Mesenchymal stem cell (in vitro differentiated cells and primary cell): ENCODE measurements around the gene CALCR.
"Not testable (repeated sequence)": the region's sequence is repeated elsewhere in the genome, so short reads cannot be mapped to it uniquely, and the experiment has no call there.

Experiments used
- DNase-seq: peaks from one replicate; pipeline ENCODE4 v3.0.0-alpha.2; 2013
- H2AFZ ChIP-seq: one replicate; pipeline ENCODE4 v1.6.1; 2013; ENCODE audit warnings: low read depth, mild to moderate bottlenecking, control low read depth, inconsistent platforms, low read length, moderate library complexity
- H2AK5ac ChIP-seq: 2 replicates; pipeline ENCODE4 v1.6.1; 2013; ENCODE audit warnings: low read length, moderate library complexity, mild to moderate bottlenecking, inconsistent platforms; ENCODE audit not compliant: severe bottlenecking
- H2BK120ac ChIP-seq: one replicate; pipeline ENCODE4 v1.6.1; 2013; ENCODE audit warnings: low read depth, mild to moderate bottlenecking, inconsistent platforms, low read length, moderate library complexity
- H2BK12ac ChIP-seq, 2 experiments: one replicate each; pipeline ENCODE4 v1.6.1; 2013; ENCODE audit warnings: inconsistent platforms in 2 of 2, low read length in 2 of 2, mild to moderate bottlenecking in 2 of 2, moderate library complexity in 2 of 2, control low read depth in 1 of 2
- H2BK15ac ChIP-seq: one replicate; pipeline ENCODE4 v1.6.1; 2013; ENCODE audit warnings: mild to moderate bottlenecking, low read depth, inconsistent platforms; ENCODE audit not compliant: poor library complexity, severe bottlenecking
- H2BK5ac ChIP-seq: 2 replicates; pipeline ENCODE4 v1.6.1; 2013; ENCODE audit warnings: low read depth, mild to moderate bottlenecking, low read length, control low read depth, inconsistent platforms; ENCODE audit not compliant: poor library complexity, severe bottlenecking
- H3K14ac ChIP-seq, 2 experiments: one replicate each; pipeline ENCODE4 v1.6.1; 2013; ENCODE audit warnings: inconsistent platforms in 2 of 2, low read length in 2 of 2, control low read depth in 1 of 2, mild to moderate bottlenecking in 1 of 2, moderate library complexity in 1 of 2
- H3K18ac ChIP-seq, 2 experiments: one replicate each; pipeline ENCODE4 v1.6.1; 2013; ENCODE audit warnings: inconsistent platforms in 2 of 2, low read length in 2 of 2, control low read depth in 1 of 2, low read depth in 1 of 2, mild to moderate bottlenecking in 1 of 2
- H3K23ac ChIP-seq, 2 experiments: one replicate each; pipeline ENCODE4 v1.6.1; 2013; ENCODE audit warnings: inconsistent platforms in 2 of 2, low read length in 2 of 2, mild to moderate bottlenecking in 2 of 2, moderate library complexity in 2 of 2, control low read depth in 1 of 2
- H3K27ac ChIP-seq: 2 replicates; pipeline ENCODE4 v1.5.1; 2013; ENCODE audit warnings: mild to moderate bottlenecking, moderate library complexity, low read length, control low read depth, inconsistent platforms; ENCODE audit not compliant: poor library complexity, severe bottlenecking
- H3K27me3 ChIP-seq, 2 experiments: 2 replicates each; pipeline versions ENCODE4 v1.6.1 to v1.7.0; 2013; ENCODE audit warnings: low read length in 2 of 2, mild to moderate bottlenecking in 2 of 2, moderate library complexity in 2 of 2, control low read depth in 1 of 2, inconsistent platforms in 1 of 2; ENCODE audit not compliant: control insufficient read depth in 1 of 2, insufficient read depth in 1 of 2
- H3K36me3 ChIP-seq, 2 experiments: 2 replicates each; pipeline versions ENCODE4 v1.6.1 to v1.7.0; 2013; ENCODE audit warnings: low read length in 2 of 2, control low read depth in 1 of 2, inconsistent platforms in 1 of 2, low read depth in 1 of 2, mild to moderate bottlenecking in 1 of 2; ENCODE audit not compliant: insufficient read depth in 2 of 2, control insufficient read depth in 1 of 2
- H3K4ac ChIP-seq, 2 experiments: one replicate each; pipeline ENCODE4 v1.6.1; 2013; ENCODE audit warnings: inconsistent platforms in 2 of 2, low read length in 2 of 2, mild to moderate bottlenecking in 2 of 2, moderate library complexity in 2 of 2, control low read depth in 1 of 2, low read depth in 1 of 2
- H3K4me1 ChIP-seq: 2 replicates; pipeline ENCODE4 v1.6.1; 2013; ENCODE audit warnings: low read depth, low read length, control low read depth; ENCODE audit not compliant: control insufficient read depth, insufficient read depth
- H3K4me2 ChIP-seq: 2 replicates; pipeline ENCODE4 v1.6.1; 2013; ENCODE audit warnings: low read length, mild to moderate bottlenecking, inconsistent platforms; ENCODE audit not compliant: poor library complexity, severe bottlenecking
- H3K4me3 ChIP-seq, 2 experiments: 2 replicates each; pipeline versions ENCODE4 v1.5.1 to v1.7.0; 2013; ENCODE audit warnings: low read length in 2 of 2, mild to moderate bottlenecking in 2 of 2, control low read depth in 1 of 2, low read depth in 1 of 2; ENCODE audit not compliant: insufficient read depth in 1 of 2
- H3K79me1 ChIP-seq: replicated peaks from 2 replicates; pipeline ENCODE4 v1.6.1; 2013; ENCODE audit warnings: mild to moderate bottlenecking, control low read depth, low read length, inconsistent platforms; ENCODE audit not compliant: poor library complexity, severe bottlenecking
- H3K9ac ChIP-seq: 2 replicates; pipeline ENCODE4 v1.7.0; 2013; ENCODE audit warnings: mild to moderate bottlenecking, low read length, moderate library complexity
- H3K9me3 ChIP-seq: 2 replicates; pipeline ENCODE4 v1.7.0; 2013; ENCODE audit warnings: mild to moderate bottlenecking, low read length; ENCODE audit not compliant: control insufficient read depth
- H4K8ac ChIP-seq: one replicate; pipeline ENCODE4 v1.6.1; 2013; ENCODE audit warnings: inconsistent platforms, mild to moderate bottlenecking, low read length, moderate library complexity
- H4K91ac ChIP-seq: one replicate; pipeline ENCODE4 v1.6.1; 2013; ENCODE audit warnings: mild to moderate bottlenecking, low read length, inconsistent platforms
- WGBS: methylation state at CpG from one replicate; pipeline ENCODE4 v1.1.7; 2013; ENCODE audit warnings: mixed read lengths; 5-methylcytosine and 5-hydroxymethylcytosine counted together

Gene CALCR

GRCh38 chr7:93591224-93592050, 16.9 kb upstream of the CALCR start:
- not testable (repeated sequence) for H2BK12ac ChIP-seq

DNA sequence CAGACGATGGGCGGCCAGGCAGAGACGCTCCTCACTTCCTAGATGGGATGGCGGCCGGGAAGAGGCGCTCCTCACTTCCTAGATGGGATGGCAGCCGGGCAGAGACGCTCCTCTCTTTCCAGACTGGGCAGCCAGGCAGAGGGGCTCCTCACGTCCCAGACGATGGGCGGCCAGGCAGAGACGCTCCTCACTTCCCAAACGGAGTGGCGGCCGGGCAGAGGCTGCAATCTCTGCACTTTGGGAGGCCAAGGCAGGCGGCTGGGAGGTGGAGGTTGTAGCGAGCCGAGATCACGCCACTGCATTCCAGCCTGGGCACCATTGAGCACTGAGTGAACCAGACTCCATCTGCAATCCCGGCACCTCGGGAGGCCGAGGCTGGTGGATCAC, 11.9 kb upstream of the CALCR start:
- not testable (repeated sequence) for H3K18ac ChIP-seq, H2BK15ac ChIP-seq, H4K8ac ChIP-seq, H2AFZ ChIP-seq, H3K4me3 ChIP-seq, H3K9ac ChIP-seq, H3K9me3 ChIP-seq, H2BK5ac ChIP-seq, H3K4ac ChIP-seq, H2BK120ac ChIP-seq, H3K27ac ChIP-seq, H3K23ac ChIP-seq, H3K4me2 ChIP-seq, H3K36me3 ChIP-seq, H3K27me3 ChIP-seq, H3K4me1 ChIP-seq, DNase-seq, H4K91ac ChIP-seq, H3K79me1 ChIP-seq, H2AK5ac ChIP-seq, H2BK12ac ChIP-seq, H3K14ac ChIP-seq
- WGBS: 92% methylated on average over 13 of the region's 22 CpGs

More at GRCh38 chr7:93591224-93592050, 16.9 kb upstream of the CALCR start:
- H2BK15ac ChIP-seq, H2BK120ac ChIP-seq, H3K9me3 ChIP-seq, H3K9ac ChIP-seq, H3K4me2 ChIP-seq, H3K4me1 ChIP-seq, H2AFZ ChIP-seq, H4K91ac ChIP-seq, H2AK5ac ChIP-seq, H3K18ac ChIP-seq, H3K27ac ChIP-seq, H2BK5ac ChIP-seq, H3K36me3 ChIP-seq, H3K23ac ChIP-seq, H3K4me3 ChIP-seq, DNase-seq, H3K27me3 ChIP-seq, H4K8ac ChIP-seq, H3K14ac ChIP-seq, H3K79me1 ChIP-seq, H3K4ac ChIP-seq: not testable (repeated sequence)
- 87% methylated on average over 12 of the region's 34 CpGs for WGBS

DNA sequence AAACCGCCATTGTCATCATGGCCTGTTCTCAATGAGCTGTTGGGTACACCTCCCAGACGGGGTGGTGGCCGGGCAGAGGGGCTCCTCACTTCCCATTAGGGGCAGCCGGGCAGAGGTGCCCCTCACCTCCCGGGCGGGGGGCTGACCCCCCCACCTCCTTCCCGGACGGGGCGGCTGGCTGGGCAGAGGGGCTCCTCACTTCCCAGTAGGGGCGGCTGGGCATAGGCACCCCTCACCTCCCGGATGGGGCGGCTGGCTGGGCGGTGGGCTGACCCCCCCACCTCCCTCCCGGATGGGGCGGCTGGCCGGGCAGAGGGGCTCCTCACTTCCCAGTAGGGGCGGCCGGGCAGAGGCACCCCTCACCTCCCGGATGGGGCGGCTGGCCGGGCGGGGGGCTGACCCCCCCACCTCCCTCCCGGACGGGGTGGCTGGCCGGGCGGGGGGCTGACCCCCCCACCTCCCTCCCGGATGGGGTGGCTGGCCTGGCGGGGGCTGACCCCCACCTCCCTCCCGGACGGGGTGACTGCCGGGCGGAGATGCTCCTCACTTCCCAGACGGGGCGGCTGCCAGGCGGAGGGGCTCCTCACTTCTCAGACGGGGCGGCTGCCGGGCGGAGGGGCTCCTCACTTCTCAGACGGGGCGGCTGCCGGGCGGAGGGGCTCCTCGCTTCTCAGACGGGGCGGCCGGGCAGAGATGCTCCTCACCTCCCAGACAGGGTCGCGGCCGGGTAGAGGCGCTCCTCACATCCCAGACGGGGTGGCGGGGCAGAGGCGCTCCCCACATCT, 11.4 kb upstream of the CALCR start:
- DNase-seq, H3K4me2 ChIP-seq: not testable (repeated sequence)
- 93% methylated on average over 13 of the region's 54 CpGs for WGBS

DNA sequence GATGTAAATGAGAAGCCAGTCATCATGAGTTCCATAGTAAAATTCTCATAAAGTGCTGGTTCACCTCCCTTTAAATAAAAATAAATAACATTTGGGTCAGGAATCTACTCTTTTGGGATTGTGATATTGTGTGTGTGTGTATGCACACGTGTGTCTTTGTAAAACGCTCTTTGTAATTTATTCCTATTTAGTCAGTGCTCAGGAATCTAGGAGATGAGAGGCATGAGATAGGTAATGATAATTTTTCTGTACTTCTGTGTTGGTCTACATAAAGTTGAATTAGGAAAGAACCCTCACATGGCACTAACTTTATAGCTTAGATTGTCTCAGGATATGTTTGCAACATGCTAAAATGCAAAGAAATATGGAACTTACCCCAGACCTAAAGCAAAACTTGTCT, 4.9 kb upstream of the CALCR start:
- H3K4ac ChIP-seq: no peak overlapping the region
- no peak overlapping the region for H2AFZ ChIP-seq
- H2BK5ac ChIP-seq: no peak overlapping the region
- no peak overlapping the region for H4K8ac ChIP-seq
- H2BK12ac ChIP-seq: no peak overlapping the region
- H3K36me3 ChIP-seq: no peaks in the 10 kb centered on the region
- no peak overlapping the region for H3K9ac ChIP-seq
- no peak overlapping the region for H2AK5ac ChIP-seq
- no peak overlapping the region for H2BK15ac ChIP-seq
- H3K18ac ChIP-seq: no peak overlapping the region
- no peak overlapping the region for H3K4me3 ChIP-seq
- no peaks in the 10 kb centered on the region for H3K79me1 ChIP-seq
- H3K23ac ChIP-seq: no peak overlapping the region
- H3K4me2 ChIP-seq: no peak overlapping the region
- no peaks in the 10 kb centered on the region for H3K9me3 ChIP-seq
- peaks cover 18 to 48% of the 10 kb centered on the region in 2 experiments for H3K27me3 ChIP-seq
- no peak overlapping the region for H3K14ac ChIP-seq
- no peak overlapping the region for H2BK120ac ChIP-seq
- DNase-seq: no peak
- no peak overlapping the region for H4K91ac ChIP-seq
- 70% methylated on average over 2 of the region's 2 CpGs for WGBS
- H3K27ac ChIP-seq: no peak overlapping the region
- peaks cover 14% of the 10 kb centered on the region for H3K4me1 ChIP-seq

More for the DNA sequence above, 11.4 kb upstream of the CALCR start:
- H2BK15ac ChIP-seq, H3K27me3 ChIP-seq, H3K4ac ChIP-seq, H3K36me3 ChIP-seq, H3K27ac ChIP-seq, H3K14ac ChIP-seq, H2AK5ac ChIP-seq, H2AFZ ChIP-seq, H3K9me3 ChIP-seq, H3K23ac ChIP-seq, H4K8ac ChIP-seq, H2BK5ac ChIP-seq, H2BK120ac ChIP-seq, H3K4me1 ChIP-seq, H3K9ac ChIP-seq, H3K4me3 ChIP-seq, H2BK12ac ChIP-seq, H4K91ac ChIP-seq, H3K18ac ChIP-seq, H3K79me1 ChIP-seq: not testable (repeated sequence)
